ENCODE results near the gene RNASE8.

The RNASE8 gene

GRCh38 chr14:21072781-21073339, 15.2 kb downstream of the RNASE8 start:
- H3K36me3 ChIP-seq (ENCODE audit: control insufficient read depth in 2 of 2, insufficient read depth in 2 of 2, low read length in 2 of 2), result peaks cover 28 to 42% of the 10 kb centered on the region in 2 donors
- H3K9me3 ChIP-seq (ENCODE audit: control insufficient read depth in 2 of 2, low read length in 2 of 2), result no peaks in the 10 kb centered on the region
- H3K9ac ChIP-seq (ENCODE audit: low read depth in 1 of 2, low read length in 2 of 2), result no peak overlapping the region
- H3K4me3 ChIP-seq (ENCODE audit: low read length in 2 of 2), result no peak overlapping the region
- no peaks in the 10 kb centered on the region for H3K27me3 ChIP-seq (ENCODE audit: control insufficient read depth in 2 of 2, insufficient read depth in 2 of 2, low read length in 2 of 2)
- peak overlapping the region in 1 of 2 donors; percentile 20 for H3K27ac ChIP-seq (ENCODE audit: low read depth in 2 of 2, low read length in 2 of 2)
- H3K4me1 ChIP-seq (ENCODE audit: control insufficient read depth in 2 of 2, insufficient read depth in 2 of 2, low read length in 2 of 2), result peaks cover 33% of the 10 kb centered on the region in 2 donors

GRCh38 chr14:21073921-21074320, 16.3 kb downstream of the RNASE8 start:
- H3K27ac ChIP-seq (ENCODE audit: low read depth in 2 of 2, low read length in 2 of 2), result no peak overlapping the region
- no peak overlapping the region for H3K9ac ChIP-seq (ENCODE audit: low read depth in 1 of 2, low read length in 2 of 2)
- peaks cover 25 to 26% of the 10 kb centered on the region in 2 donors for H3K4me1 ChIP-seq (ENCODE audit: control insufficient read depth in 2 of 2, insufficient read depth in 2 of 2, low read length in 2 of 2)
- no peak overlapping the region for H3K4me3 ChIP-seq (ENCODE audit: low read length in 2 of 2)
- no peaks in the 10 kb centered on the region for H3K27me3 ChIP-seq (ENCODE audit: control insufficient read depth in 2 of 2, insufficient read depth in 2 of 2, low read length in 2 of 2)
- no peaks in the 10 kb centered on the region for H3K9me3 ChIP-seq (ENCODE audit: control insufficient read depth in 2 of 2, low read length in 2 of 2)
- H3K36me3 ChIP-seq (ENCODE audit: control insufficient read depth in 2 of 2, insufficient read depth in 2 of 2, low read length in 2 of 2), result peaks cover 38 to 52% of the 10 kb centered on the region in 2 donors

DNA sequence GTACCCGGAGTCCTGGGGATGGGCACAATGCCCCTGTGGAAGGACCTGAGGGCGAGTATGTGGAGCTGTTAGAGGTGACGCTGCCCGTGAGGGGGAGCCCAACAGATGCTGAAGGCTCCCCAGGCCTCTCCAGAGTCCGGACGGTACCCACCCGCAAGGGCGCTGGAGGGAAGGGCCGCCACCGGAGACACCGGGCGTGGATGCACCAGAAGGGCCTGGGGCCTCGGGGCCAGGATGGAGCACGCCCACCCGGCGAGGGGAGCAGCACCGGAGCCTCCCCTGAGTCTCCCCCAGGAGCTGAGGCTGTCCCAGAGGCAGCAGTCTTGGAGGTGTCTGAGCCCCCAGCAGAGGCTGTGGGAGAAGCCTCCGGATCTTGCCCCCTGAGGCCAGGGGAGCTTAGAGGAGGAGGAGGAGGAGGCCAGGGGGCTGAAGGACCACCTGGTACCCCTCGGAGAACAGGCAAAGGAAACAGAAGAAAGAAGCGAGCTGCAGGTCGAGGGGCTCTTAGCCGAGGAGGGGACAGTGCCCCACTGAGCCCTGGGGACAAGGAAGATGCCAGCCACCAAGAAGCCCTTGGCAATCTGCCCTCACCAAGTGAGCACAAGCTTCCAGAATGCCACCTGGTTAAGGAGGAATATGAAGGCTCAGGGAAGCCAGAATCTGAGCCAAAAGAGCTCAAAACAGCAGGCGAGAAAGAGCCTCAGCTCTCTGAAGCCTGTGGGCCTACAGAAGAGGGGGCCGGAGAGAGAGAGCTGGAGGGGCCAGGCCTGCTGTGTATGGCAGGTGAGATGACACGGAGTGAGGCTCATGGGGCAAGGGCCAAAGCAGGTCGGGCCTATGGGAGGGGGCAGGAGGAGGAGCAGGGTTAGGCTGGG, 17.0 kb downstream of the RNASE8 start:
- peaks cover 18 to 19% of the 10 kb centered on the region in 2 donors for H3K4me1 ChIP-seq (ENCODE audit: control insufficient read depth in 2 of 2, insufficient read depth in 2 of 2, low read length in 2 of 2)
- H3K27ac ChIP-seq (ENCODE audit: low read depth in 2 of 2, low read length in 2 of 2), result no peak overlapping the region
- no peak overlapping the region for H3K9ac ChIP-seq (ENCODE audit: low read depth in 1 of 2, low read length in 2 of 2)
- peaks cover 45 to 59% of the 10 kb centered on the region in 2 donors for H3K36me3 ChIP-seq (ENCODE audit: control insufficient read depth in 2 of 2, insufficient read depth in 2 of 2, low read length in 2 of 2)
- no peaks in the 10 kb centered on the region for H3K27me3 ChIP-seq (ENCODE audit: control insufficient read depth in 2 of 2, insufficient read depth in 2 of 2, low read length in 2 of 2)
- no peak overlapping the region for H3K4me3 ChIP-seq (ENCODE audit: low read length in 2 of 2)
- H3K9me3 ChIP-seq (ENCODE audit: control insufficient read depth in 2 of 2, low read length in 2 of 2), result no peaks in the 10 kb centered on the region

DNA sequence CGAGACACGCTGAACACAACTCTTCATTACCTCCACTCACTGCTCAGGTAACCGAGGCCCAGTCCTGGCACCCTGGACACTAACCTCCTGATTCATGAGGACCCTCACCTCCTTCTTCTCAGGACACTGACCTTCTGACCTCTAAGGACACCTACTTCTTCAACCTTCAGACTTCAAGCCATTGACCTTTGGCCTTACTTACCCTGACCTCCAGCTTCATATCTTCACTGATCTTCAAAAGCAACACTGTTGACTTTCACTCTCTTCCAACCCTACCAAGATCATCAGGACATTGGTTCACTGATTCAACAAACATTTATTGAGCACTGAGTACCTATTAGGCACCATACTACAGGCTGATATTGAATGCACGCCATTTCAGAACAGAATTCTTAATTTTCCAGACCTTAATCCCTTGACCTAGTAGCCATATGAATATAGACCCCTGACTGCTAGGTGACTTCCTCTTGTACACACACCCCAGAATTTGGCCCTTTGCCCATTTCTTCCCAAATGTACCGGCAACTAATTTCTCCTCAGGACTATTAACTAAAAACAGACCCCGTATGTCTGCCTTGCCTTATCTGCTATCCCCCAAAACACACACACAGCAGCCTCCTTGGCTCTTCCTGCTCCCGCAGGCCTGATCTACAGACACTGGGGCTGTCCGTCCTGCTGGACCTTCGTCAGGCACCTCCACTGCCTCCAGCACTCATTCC, 18.3 kb downstream of the RNASE8 start:
- peaks cover 56 to 70% of the 10 kb centered on the region in 2 donors for H3K36me3 ChIP-seq (ENCODE audit: control insufficient read depth in 2 of 2, insufficient read depth in 2 of 2, low read length in 2 of 2)
- no peaks in the 10 kb centered on the region for H3K27me3 ChIP-seq (ENCODE audit: control insufficient read depth in 2 of 2, insufficient read depth in 2 of 2, low read length in 2 of 2)
- no peak overlapping the region for H3K9ac ChIP-seq (ENCODE audit: low read depth in 1 of 2, low read length in 2 of 2)
- peaks cover 15 to 16% of the 10 kb centered on the region in 2 donors for H3K4me1 ChIP-seq (ENCODE audit: control insufficient read depth in 2 of 2, insufficient read depth in 2 of 2, low read length in 2 of 2)
- no peak overlapping the region for H3K4me3 ChIP-seq (ENCODE audit: low read length in 2 of 2)
- H3K27ac ChIP-seq (ENCODE audit: low read depth in 2 of 2, low read length in 2 of 2), result no peak overlapping the region
- H3K9me3 ChIP-seq (ENCODE audit: control insufficient read depth in 2 of 2, low read length in 2 of 2), result no peaks in the 10 kb centered on the region

- H3K4me3 ChIP-seq (ENCODE audit: low read length in 2 of 2), result no peak overlapping the region
- H3K4me1 ChIP-seq (ENCODE audit: control insufficient read depth in 2 of 2, insufficient read depth in 2 of 2, low read length in 2 of 2), result peaks cover 2 to 4% of the 10 kb centered on the region in 2 donors
- H3K27me3 ChIP-seq (ENCODE audit: control insufficient read depth in 2 of 2, insufficient read depth in 2 of 2, low read length in 2 of 2), result no peaks in the 10 kb centered on the region
- H3K27ac ChIP-seq (ENCODE audit: low read depth in 2 of 2, low read length in 2 of 2), result no peak overlapping the region
- peak overlapping the region in 1 of 2 donors; percentile 24 for H3K9ac ChIP-seq (ENCODE audit: low read depth in 1 of 2, low read length in 2 of 2)
- H3K9me3 ChIP-seq (ENCODE audit: control insufficient read depth in 2 of 2, low read length in 2 of 2), result no peaks in the 10 kb centered on the region
- H3K36me3 ChIP-seq (ENCODE audit: control insufficient read depth in 2 of 2, insufficient read depth in 2 of 2, low read length in 2 of 2), result peaks cover 70 to 86% of the 10 kb centered on the region in 2 donors
These were observed 20.1 kb downstream of the RNASE8 start for GRCh38 chr14:21077672-21078071.

GRCh38 chr14:21078287-21078686, 20.7 kb downstream of the RNASE8 start:
- no peak overlapping the region for H3K27ac ChIP-seq (ENCODE audit: low read depth in 2 of 2, low read length in 2 of 2)
- H3K9ac ChIP-seq (ENCODE audit: low read depth in 1 of 2, low read length in 2 of 2), result no peak overlapping the region
- H3K9me3 ChIP-seq (ENCODE audit: control insufficient read depth in 2 of 2, low read length in 2 of 2), result no peaks in the 10 kb centered on the region
- peaks cover 69 to 86% of the 10 kb centered on the region in 2 donors for H3K36me3 ChIP-seq (ENCODE audit: control insufficient read depth in 2 of 2, insufficient read depth in 2 of 2, low read length in 2 of 2)
- no peaks in the 10 kb centered on the region for H3K4me1 ChIP-seq (ENCODE audit: control insufficient read depth in 2 of 2, insufficient read depth in 2 of 2, low read length in 2 of 2)
- H3K4me3 ChIP-seq (ENCODE audit: low read length in 2 of 2), result no peak overlapping the region
- no peaks in the 10 kb centered on the region for H3K27me3 ChIP-seq (ENCODE audit: control insufficient read depth in 2 of 2, insufficient read depth in 2 of 2, low read length in 2 of 2)

DNA sequence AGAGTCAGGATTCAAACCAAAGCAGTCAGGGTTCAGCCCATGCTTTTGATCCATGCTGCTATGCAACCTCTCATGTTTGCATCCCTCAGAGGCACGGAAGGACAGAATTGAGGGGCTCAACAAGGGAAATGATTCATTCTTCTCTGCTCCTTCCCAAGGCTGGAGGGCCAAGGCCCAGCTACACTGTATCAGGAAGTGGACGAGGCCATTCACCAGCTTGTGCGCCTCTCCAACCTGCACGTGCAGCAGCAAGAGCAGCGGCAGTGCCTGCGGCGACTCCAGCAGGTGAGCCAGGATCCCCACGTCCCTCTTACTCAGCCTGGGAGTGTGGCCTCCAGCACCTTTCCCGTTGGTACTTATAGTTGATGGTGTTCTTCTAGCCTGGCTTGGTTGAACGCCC, 21.1 kb downstream of the RNASE8 start:
- H3K27me3 ChIP-seq (ENCODE audit: control insufficient read depth in 2 of 2, insufficient read depth in 2 of 2, low read length in 2 of 2), result no peaks in the 10 kb centered on the region
- no peak overlapping the region for H3K9ac ChIP-seq (ENCODE audit: low read depth in 1 of 2, low read length in 2 of 2)
- no peak overlapping the region for H3K27ac ChIP-seq (ENCODE audit: low read depth in 2 of 2, low read length in 2 of 2)
- no peak overlapping the region for H3K4me3 ChIP-seq (ENCODE audit: low read length in 2 of 2)
- peaks cover 67 to 82% of the 10 kb centered on the region in 2 donors for H3K36me3 ChIP-seq (ENCODE audit: control insufficient read depth in 2 of 2, insufficient read depth in 2 of 2, low read length in 2 of 2)
- H3K9me3 ChIP-seq (ENCODE audit: control insufficient read depth in 2 of 2, low read length in 2 of 2), result no peaks in the 10 kb centered on the region
- no peaks in the 10 kb centered on the region for H3K4me1 ChIP-seq (ENCODE audit: control insufficient read depth in 2 of 2, insufficient read depth in 2 of 2, low read length in 2 of 2)

DNA sequence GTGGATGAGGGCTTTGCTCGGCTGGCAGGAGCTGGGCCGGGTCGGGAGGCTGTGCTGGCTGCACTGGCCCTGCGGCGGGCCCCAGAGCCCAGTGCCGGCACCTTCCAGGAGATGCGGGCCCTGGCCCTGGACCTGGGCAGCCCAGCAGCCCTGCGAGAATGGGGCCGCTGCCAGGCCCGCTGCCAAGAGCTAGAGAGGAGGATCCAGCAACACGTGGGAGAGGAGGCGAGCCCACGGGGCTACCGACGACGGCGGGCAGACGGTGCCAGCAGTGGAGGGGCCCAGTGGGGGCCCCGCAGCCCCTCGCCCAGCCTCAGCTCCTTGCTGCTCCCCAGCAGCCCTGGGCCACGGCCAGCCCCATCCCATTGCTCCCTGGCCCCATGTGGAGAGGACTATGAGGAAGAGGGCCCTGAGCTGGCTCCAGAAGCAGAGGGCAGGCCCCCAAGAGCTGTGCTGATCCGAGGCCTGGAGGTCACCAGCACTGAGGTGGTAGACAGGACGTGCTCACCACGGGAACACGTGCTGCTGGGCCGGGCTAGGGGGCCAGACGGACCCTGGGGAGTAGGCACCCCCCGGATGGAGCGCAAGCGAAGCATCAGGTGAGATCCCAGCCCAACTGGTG, 24.0 kb downstream of the RNASE8 start:
- Histone ChIP-seq H3K9ac (ENCODE audit: low read depth in 1 of 2, low read length in 2 of 2) (no peak overlapping the region), H3K36me3 (ENCODE audit: control insufficient read depth in 2 of 2, insufficient read depth in 2 of 2, low read length in 2 of 2) (peaks cover 77 to 81% of the 10 kb centered on the region in 2 donors), H3K4me3 (ENCODE audit: low read length in 2 of 2) (no peak overlapping the region), H3K9me3 (ENCODE audit: control insufficient read depth in 2 of 2, low read length in 2 of 2) (no peaks in the 10 kb centered on the region), H3K4me1 (ENCODE audit: control insufficient read depth in 2 of 2, insufficient read depth in 2 of 2, low read length in 2 of 2) (no peaks in the 10 kb centered on the region), H3K27me3 (ENCODE audit: control insufficient read depth in 2 of 2, insufficient read depth in 2 of 2, low read length in 2 of 2) (no peaks in the 10 kb centered on the region), H3K27ac (ENCODE audit: low read depth in 2 of 2, low read length in 2 of 2) (no peak overlapping the region)

- no peak overlapping the region for H3K9ac ChIP-seq (ENCODE audit: low read depth in 1 of 2, low read length in 2 of 2)
- H3K36me3 ChIP-seq (ENCODE audit: control insufficient read depth in 2 of 2, insufficient read depth in 2 of 2, low read length in 2 of 2), result peaks cover 66 to 73% of the 10 kb centered on the region in 2 donors
- H3K27me3 ChIP-seq (ENCODE audit: control insufficient read depth in 2 of 2, insufficient read depth in 2 of 2, low read length in 2 of 2), result no peaks in the 10 kb centered on the region
- no peak overlapping the region for H3K27ac ChIP-seq (ENCODE audit: low read depth in 2 of 2, low read length in 2 of 2)
- no peak overlapping the region for H3K4me3 ChIP-seq (ENCODE audit: low read length in 2 of 2)
- H3K9me3 ChIP-seq (ENCODE audit: control insufficient read depth in 2 of 2, low read length in 2 of 2), result no peaks in the 10 kb centered on the region
- peaks cover 0 to under 1% of the 10 kb centered on the region in 2 donors for H3K4me1 ChIP-seq (ENCODE audit: control insufficient read depth in 2 of 2, insufficient read depth in 2 of 2, low read length in 2 of 2)
These were observed 26.1 kb downstream of the RNASE8 start for GRCh38 chr14:21083565-21084325.

Measured in mucosa of rectum (tissue), 2 donors.